ENCODE data around the gene AP1S2.

The AP1S2 gene

DNA sequence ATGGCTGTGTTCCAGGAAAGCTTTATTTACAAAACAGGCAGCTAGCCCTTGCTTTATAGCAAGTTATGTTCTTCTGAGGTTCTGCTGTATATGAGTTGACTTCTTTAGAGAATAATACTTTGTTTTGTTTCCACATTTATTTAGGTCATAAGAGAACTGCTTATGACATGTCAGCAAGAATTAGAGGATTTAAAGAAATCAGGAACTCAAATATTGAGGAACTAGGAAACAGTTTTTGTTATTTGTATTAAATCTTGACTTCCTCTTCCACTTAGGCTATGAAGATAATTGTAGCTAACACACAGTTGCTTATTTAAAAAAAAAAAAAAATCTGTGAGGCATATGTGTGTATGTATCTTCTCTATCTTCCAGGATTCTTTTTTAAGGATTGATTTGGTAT, 50.0 kb downstream of the AP1S2 start:
- DNase-seq, result no peak

DNA sequence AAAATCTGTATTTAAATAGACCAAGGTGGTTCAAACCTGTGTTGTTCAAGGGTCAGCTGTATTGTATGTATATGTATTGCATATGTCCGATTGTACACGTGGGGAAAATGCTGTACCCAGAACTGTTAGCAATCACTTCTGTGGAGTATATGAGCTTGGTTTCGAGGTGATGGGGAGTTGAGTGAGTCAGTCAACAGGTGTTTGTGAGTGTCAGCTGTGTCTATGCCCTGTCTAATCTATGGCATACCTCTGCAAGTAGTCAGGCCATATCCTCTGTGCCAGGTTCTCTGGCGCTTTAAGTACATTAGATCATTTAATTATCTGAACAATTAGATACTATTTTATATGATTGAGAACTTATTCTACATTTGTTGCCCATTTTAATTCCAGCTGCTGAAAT, 56.9 kb downstream of the AP1S2 start:
- no peak for DNase-seq

DNA sequence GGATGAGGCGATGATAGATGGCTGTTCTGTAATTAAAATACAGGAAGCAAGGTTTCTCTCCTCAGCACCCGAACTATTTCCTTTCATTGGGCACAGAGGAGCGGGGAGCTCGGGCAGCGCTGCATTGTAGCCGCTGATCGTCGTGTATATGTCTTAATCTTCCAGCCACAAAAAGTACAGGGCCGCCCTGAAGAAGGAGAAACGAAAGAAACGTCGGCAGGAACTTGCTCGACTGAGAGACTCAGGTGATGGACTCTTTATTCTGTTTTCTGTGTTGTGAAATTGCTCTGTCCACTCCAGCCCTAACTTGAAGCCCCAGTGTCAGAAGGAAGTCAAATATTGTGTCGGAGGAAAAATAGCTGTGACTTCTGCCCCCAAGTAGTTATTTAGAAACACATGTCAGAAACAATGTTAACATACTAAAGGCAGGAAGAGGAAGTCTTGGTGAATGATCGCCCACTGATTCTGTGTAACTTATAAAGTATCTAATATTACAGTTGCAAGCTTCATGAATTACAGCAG, 63.8 kb downstream of the AP1S2 start:
- DNase-seq, result no peak

DNA sequence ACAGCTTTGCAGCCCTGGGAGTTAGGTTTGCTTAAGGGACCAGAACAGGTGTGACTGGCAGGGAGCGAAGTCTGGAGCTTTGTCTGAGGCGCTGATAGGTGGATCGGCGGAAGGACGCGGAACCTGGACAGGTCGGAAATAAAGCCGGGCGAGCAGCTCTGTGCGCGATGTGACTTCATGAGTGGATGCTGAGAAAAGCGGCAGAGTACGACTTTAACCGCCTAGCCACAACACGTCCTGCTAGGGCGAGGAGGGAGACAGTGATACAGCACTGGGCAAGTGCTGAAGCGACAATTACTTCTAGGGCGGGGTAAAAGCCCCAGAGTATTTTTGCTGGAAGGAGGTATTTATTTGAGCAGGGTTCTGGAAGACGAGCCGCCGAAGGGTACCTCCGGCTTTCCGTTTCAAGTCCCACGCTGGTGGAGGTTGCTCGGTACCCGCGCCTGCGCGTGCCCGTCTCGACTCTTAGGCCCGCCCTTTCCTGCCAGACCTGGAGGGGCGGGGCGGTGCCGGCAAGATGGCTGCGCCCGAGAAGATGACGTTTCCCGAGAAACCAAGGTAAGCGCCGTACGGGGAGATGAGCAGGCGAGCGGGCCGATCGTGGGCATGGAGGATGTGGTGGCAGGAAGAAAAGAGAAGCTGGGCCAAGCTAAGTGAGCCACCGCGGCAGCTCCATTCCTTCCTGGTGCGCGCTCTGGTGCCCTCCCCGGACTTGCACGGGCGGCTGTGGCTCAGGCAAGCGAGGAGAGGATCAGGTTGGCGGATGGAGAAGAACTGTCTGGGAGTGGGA, 64.4 kb downstream of the AP1S2 start, which contains the start of gene ZRSR2:
Gene ZRSR2, plus strand, starts transcription at position 506 of the 790 bp plus-strand sequence. Its CDS starts 12 bp downstream, at position 518.
- DNase-seq, result peak; percentile 84

DNA sequence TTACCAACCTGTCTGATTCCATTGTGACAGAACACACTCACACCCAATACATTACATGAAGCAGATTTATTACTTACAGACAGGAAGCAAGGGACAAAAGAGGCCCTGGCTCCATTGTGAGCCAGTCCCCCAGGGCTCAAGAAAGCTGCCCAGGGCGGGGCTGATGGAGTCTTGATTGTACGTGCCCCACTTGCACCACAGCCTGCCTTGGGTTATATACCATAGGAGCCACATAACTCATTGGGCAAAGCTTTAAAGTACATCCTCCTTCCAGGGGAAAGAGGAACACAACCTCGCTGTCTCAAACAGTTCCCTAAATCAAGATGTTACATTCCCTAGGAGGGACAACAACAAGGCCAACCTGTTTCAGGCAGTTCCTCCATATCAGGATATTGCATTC, 67.7 kb downstream of the AP1S2 start:
- no peak for DNase-seq

DNA sequence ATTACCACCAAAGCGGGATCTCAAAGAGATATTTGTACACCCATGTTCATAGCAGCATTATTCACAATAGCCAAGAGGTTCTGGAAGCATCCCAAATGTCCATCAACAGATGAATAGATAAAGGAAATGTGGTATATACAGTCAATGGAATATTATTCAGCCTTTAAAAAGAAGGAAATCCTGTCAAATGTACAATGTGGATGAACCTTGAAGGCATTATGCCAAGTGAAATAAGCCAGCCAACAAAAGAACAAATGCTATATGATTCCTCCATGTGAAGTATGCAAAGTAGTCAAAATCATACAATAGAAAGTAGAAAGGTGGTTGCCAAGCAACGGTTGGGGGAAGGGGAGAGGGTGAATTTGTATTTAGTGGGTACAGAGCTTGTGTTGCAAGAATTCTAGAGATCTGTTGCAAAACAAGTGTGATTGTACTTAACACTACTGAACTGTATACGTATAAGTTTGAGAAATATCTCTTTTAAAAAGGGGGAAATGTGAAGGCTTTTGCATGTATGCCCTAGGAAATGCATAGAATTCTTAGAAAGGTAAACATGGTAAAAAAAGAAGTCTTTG, 69.3 kb downstream of the AP1S2 start:
- no peak for DNase-seq

DNA sequence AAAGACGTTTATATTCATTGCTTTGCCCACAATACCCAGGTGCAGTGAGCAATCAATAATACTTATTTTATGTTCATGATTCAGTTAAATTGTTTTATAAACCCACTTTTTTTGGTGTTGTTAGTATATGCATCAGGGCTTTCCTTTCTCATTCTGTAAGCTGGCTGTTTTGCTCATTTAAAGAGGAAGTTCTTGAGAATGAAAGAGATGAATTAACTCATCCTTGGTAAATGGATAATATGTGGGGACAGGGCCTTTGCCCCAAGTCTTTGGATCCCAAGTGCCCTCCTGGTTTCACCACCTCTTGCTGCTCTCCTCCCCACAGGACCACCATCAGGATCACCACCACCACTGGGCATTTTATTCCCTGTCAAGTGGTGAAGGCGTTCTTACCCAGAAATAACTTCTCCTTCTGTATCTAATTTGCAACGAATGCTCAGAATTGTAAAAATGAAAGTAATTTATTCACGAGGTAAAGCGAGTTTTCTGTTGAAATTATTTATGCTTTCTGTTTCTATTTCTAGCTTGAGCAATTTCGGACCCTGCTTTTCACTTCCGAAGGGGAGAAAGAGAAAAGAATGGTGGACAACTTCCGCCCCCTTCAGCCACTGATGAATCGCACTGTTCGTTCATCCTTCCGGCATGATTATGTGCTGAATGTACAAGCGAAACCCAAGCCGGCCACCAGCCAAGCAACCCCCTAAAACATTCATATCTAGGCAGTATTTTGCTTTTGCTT, 72.5 kb downstream of the AP1S2 start:
- no peak for DNase-seq
